GM18951 (cell line): ENCODE results near the gene MTERF2.

Experiments
- POLR2A ChIP-seq: IDR thresholded peaks from 4 replicates; pipeline ENCODE4 v1.6.1; 2011; ENCODE audit warnings: mild to moderate bottlenecking; ENCODE audit not compliant: insufficient read length, insufficient read depth; ENCODE audit errors: extremely low read depth
- in situ Hi-C: fragments of 300-500 bp; cut with MboI; formaldehyde crosslinking; loops from one replicate; pipeline ENCODE4 v1.12.0; 2022; ENCODE audit warnings: low sequenced_read_pairs, mixed read lengths, inconsistent platforms; ENCODE audit not compliant: unreplicated experiment

The MTERF2 gene

DNA sequence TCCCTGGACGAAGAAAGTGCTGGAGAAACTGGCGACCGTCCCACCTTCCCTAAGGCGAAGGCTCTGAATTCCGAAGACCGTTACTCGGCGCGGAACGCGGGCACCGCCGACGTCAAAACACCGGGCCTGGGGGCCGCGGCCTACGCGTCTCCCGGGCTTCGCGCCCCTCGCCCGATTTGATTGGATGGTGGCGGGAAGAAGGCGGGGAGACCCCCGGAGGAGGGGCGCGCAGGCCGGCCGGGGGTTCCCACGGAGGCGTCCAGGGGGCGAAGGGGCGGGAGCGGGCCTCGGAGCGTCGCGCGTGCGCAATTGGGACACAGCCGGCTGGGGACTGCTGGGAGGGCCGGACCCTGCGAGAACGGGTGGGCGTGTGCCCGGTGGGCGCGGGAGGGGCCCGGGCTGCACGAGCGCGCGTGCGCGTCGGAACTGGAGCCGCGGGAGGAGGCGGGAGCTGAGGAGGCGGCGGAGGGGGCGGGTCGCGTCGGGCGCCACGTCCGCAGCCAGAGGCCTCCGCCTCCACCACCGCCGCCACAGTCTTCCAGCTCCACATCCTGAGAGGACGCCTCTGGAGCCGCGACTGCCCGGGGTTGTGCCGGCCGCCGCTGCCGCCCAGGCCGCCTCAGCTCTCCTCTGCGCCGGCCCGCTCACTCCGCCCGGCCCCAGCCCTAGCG, 31.4 kb downstream of the MTERF2 start, which contains the start of gene TMEM263:
TMEM263 (plus strand) TSS at position 531 of the 671 bp plus-strand sequence. CDS start 11,210 bp downstream, outside the sequence.
- TF ChIP-seq POLR2A: peak; percentile 82
- in situ Hi-C loops: no loop called here

DNA sequence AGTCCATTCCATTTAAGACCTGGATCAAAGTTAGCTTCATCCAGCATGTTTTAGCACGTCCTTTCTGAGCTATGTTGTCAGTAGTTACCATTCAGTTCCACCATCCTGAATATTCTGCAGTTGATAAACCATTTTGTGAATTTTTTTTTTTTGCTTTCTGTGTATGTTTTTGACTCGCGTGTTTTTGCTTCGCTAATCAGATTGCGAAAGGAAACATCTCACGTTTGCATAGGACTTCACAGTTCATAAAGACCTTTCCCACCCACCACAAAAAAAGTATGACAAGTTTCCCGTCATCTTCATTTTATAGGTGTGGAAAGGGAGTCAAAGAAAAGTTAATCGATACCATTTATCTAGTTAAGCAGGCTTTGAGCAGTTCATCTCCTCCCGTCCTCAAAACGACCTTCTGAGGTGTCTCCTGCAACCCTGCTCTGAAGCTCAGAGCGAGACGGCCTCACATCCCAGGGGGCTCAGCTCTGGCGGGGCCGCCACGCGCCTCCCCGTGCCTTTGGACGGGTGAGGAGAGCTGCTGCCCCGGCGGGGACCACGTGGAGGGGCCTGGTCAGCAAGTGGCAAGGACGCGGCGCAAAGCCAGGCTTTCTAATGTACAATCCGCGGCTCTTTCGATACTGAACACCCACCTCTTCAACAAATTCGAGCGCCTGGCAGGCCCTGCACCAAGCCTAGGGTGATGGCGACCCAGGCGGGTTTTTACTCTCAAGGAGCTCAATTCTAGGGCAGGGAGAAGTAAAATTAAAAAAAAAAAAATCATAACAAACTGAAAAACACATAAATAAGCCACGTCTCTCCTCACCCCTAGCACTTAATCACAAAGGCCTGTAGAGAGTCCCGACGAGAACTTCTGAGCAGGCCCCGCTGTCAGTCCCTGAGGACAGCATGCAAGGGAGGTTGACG, 32.2 kb downstream of the MTERF2 start:
- TF ChIP-seq POLR2A: no peak
- in situ Hi-C loops: no loop called here

DNA sequence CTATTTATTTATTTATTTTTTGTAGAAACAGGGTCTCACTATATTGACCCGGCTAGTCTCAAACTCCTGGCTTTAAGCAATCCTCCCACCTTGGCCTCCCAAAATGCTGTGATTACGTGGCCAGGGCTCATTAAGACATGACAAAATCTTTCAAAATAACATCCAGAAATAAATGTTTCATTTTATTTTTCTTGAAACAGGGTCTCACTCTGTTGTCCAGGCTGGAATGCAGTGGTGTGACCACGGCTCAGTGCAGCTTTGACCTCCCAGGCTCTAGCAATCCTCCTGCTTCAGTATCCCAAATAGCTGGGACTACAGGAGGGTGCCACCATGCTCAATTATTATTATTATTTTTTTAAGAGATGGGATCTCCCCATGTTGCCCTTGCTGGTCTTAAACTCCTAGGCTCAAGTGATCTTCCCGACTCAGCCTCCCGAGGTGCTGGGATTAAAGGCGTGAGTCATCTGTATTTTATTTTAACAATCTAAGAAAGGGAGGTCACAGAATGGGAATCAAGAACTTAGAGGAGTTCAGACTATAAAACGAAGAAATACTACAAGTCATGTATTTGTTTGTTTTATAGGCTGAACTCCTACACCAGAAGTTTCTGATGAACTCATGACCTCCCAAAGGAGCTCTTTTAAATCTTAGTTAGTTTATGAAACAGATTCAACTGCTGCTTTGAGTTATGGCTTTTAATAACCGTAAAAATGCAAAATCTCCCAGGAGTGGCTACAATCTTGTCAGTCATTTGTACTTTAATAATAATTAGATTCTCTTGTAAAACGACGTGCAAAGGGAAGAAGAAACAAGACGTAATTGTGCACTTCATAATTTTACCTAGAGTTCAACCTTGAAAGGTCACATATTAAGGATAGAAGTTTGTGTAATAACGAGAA, 33.3 kb downstream of the MTERF2 start:
- in situ Hi-C loops: no loop called here
- TF ChIP-seq POLR2A: no peak

DNA sequence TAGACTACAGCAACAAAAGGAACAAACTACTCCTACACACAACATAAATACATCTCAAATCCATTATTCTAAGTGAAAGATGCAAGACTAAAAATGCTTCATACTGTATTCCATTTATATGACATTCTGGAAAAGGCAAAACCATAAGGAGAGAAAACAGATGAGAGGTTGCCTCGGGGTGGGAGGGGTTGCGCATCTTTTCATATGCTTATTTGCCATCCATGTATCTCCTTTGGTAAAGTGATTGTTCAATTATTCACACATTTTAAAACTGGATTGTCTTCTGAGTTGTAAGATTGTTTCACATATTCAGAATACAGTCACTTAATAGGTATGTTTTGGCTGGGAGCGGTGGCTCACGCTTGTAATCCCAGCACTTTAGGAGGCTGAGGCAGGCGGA, 36.4 kb downstream of the MTERF2 start:
- in situ Hi-C loops: no loop called here
- no peak for TF ChIP-seq POLR2A

DNA sequence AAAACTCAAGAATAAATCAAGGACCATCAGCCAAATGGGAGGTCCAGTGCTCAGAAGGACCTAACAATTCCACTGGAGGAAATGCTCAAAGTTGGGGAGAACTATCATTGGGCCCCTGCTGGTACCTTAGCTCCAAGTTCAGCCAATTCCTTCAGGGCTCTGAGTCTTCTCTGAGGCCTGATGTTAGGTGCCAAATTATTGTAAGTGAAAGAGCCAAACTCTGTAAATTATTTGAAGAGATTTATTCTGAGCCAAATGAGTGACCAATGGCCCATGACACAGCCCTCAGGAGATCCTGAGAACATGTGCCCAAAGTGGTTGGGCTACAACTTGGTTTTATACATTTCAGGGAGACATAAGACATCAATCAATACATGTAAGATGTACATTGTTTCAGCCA, 39.5 kb downstream of the MTERF2 start:
- no peak for TF ChIP-seq POLR2A
- in situ Hi-C loops: no loop called here

DNA sequence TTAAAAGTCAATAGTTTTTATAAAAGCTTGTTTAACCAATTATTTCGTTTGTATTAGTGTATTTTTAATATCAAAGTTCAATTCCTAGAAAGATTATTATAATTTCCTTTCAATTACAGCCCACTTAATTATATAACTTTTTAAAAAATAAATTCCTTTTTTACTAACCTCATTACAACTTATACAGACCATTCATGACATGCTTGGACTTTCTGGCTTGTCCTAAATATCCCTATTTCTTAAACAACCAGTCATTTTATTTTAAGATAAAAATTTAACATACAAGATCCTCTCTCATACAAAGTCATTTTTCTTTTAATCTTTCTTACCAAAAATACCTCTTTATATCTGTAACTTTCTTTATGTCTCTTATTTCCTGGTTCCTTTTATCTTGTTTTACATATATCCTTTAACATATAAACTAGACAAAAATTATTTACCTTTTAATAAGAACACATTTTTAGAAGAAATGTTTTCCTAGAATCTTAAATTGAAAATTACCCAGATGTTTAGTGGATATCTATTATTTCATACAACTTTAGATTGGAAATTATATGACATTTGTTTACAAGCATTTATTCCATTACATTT, 41.6 kb downstream of the MTERF2 start:
- in situ Hi-C loops: no loop called here
- no peak for TF ChIP-seq POLR2A

DNA sequence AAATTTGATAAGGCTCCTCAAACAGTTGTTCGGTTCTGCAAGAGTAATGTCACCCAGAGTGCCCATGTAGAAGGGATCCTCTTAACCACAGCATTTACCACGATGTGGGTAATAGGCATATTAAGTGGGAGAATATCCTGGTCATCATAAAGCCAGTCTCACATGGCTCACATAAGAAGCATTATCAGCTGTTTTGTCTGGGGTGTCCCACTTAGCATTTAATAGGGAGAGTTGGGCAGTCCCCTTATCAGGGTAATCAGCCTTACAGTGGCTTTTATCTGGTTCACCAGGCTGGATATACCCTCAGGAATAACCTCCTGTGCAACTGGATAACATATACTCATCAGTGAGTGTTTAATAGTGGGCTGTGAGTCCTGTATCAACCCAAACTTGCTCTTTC, 44.2 kb downstream of the MTERF2 start:
- in situ Hi-C loops: no loop called here
- no peak for TF ChIP-seq POLR2A

DNA sequence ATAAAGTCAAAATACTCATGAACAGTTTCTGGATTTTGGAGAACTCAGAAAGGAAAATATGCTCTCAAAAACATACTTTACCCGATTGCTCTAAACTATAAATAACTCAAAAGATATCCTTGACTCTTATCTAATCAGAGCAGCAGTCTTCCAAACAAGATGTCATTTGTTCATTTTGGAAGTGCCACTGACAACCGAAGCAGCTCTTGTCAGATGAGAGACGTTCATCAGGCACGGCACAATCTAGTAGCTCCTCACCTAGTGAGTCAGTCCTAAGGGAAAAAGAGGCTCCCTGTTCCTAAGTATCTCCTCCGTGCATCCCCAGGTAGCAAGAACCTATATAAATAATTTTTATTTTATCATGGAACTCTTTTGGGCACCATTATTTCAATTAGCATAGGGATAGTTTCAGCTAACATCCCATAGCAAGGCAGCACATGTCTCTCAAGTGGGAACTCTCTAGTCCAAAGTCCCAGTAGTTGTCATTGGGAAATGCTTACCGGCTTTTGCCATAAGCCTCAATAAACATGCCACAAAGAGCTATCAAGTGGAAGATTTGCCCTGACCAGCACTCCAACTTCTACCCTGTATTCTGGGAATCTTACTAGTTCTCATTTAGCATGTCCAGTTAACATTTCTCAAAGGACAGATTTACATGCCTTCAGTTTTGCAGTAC, 45.3 kb downstream of the MTERF2 start:
- in situ Hi-C loops: no loop called here

DNA sequence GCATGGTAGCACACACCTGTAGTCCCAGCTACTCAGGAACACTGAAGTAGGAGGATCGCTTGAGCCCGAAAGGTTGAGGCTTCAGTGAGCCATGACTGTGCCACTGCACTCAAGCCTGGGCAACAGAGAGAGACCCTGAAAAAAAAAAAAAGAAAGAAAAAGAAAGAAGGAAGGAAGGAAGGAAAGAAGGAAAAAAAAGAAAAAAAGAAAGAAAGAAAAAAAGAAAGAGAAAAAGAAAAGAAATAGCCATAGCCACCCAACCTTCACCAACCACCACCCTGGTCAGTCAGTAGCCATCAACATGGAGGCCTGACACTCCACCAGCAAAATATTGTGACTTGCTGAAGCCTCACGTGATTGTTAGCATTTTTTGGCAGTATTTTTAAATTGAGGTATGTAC, 52.7 kb downstream of the MTERF2 start:
- no peak for TF ChIP-seq POLR2A
- in situ Hi-C loops: no loop called here

More for the DNA sequence above, 45.3 kb downstream of the MTERF2 start:
- TF ChIP-seq POLR2A: no peak
